Endothelial cell (in vitro differentiated cells): Measurements from ENCODE around the gene CAMSAP1. TPM values are rescaled to one million over a fixed set of nuclear protein-coding genes. Genes with fewer than 3 reads are reported as not detected.

Experiments
- DNase-seq: peaks from one replicate; pipeline ENCODE4 v3.0.0; 2021; ENCODE audit warnings: low spot score
- H3K27ac Mint-ChIP-seq: one replicate; pipeline ENCODE4 v1.8.0; 2021; ENCODE audit warnings: mixed read lengths, inconsistent platforms; ENCODE audit not compliant: unreplicated experiment
- H3K27me3 Mint-ChIP-seq: one replicate; pipeline ENCODE4 v1.8.0; 2021; ENCODE audit warnings: mild to moderate bottlenecking, moderate library complexity, mixed read lengths, inconsistent platforms; ENCODE audit not compliant: unreplicated experiment
- H3K36me3 Mint-ChIP-seq: one replicate; pipeline ENCODE4 v1.8.0; 2021; ENCODE audit warnings: mild to moderate bottlenecking, low read depth, mixed read lengths, inconsistent platforms; ENCODE audit not compliant: unreplicated experiment
- H3K4me1 Mint-ChIP-seq: one replicate; pipeline ENCODE4 v1.8.0; 2021; ENCODE audit warnings: mild to moderate bottlenecking, mixed read lengths, inconsistent platforms; ENCODE audit not compliant: unreplicated experiment
- H3K4me3 Mint-ChIP-seq: one replicate; pipeline ENCODE4 v1.8.0; 2021; ENCODE audit warnings: mild to moderate bottlenecking, mixed read lengths, inconsistent platforms; ENCODE audit not compliant: unreplicated experiment
- H3K9me3 Mint-ChIP-seq: one replicate; pipeline ENCODE4 v1.8.0; 2021; ENCODE audit warnings: mixed read lengths, inconsistent platforms; ENCODE audit not compliant: unreplicated experiment
- total RNA-seq: library from RNA; stranded (reverse); fragmentation: NEBNext Ultra II Directional; extraction: Animal tissue kit (Norgen Biotek cat#: 25700); gene quantifications from one replicate; pipeline ENCODE4 v1.2.1, GENCODE V29; 2021; ENCODE audit not compliant: unreplicated experiment
- TF ChIP-seq, protein P1 (sequence below): fragments of 200-600 bp; sonication (generic); IDR thresholded peaks from one replicate; pipeline ENCODE4 v1.5.0; 2021; ENCODE audit warnings: antibody characterized with exemption; ENCODE audit not compliant: unreplicated experiment

CAMSAP1 gene
- total RNA-seq, 1 donor from 2014 or later: 44.7 TPM

DNA sequence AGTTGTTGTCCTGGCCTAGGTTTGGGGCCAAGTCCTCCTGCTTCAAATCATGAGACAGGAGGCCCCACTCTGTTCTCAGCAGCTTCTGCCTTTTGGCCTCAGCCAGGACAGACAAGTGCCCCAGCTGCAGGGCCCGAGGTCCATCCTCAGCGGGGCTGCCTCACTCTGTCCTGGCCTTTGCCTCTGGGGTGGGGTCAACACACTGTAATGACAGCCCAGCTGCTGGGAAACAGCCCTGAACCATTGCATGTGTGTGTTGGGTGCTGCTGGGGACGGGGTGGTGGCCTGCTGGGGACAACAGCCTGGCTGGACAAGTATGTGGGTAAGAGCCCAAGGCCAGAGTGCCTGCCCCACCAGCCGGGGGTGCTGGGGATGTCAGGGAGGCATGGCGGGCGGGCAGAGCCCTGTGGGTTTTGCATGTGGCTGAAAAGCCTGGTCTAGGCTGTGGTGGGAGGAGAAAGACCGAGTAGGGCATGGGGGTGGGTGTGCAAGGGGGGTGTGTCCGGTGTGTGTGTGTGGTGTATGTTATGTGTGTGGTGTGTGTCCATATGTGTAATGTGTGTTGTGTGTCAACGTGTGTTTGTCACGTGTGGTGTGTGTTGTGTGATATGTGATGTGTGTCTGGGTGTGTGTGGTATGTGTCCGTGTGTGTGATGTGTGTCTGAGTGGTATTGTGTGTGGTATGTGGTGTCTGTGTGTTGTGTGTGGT, 133.7 kb downstream of the CAMSAP1 start:
- TF ChIP-seq, protein P1, sequence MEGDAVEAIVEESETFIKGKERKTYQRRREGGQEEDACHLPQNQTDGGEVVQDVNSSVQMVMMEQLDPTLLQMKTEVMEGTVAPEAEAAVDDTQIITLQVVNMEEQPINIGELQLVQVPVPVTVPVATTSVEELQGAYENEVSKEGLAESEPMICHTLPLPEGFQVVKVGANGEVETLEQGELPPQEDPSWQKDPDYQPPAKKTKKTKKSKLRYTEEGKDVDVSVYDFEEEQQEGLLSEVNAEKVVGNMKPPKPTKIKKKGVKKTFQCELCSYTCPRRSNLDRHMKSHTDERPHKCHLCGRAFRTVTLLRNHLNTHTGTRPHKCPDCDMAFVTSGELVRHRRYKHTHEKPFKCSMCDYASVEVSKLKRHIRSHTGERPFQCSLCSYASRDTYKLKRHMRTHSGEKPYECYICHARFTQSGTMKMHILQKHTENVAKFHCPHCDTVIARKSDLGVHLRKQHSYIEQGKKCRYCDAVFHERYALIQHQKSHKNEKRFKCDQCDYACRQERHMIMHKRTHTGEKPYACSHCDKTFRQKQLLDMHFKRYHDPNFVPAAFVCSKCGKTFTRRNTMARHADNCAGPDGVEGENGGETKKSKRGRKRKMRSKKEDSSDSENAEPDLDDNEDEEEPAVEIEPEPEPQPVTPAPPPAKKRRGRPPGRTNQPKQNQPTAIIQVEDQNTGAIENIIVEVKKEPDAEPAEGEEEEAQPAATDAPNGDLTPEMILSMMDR: no peak
- Mint-ChIP-seq H3K36me3 (no peaks in the 10 kb centered on the region), H3K27me3 (peaks cover 8% of the 10 kb centered on the region), H3K4me1 (no peaks in the 10 kb centered on the region), H3K27ac (no peak overlapping the region), H3K9me3 (no peaks in the 10 kb centered on the region), H3K4me3 (no peak overlapping the region)
- no peak for DNase-seq

DNA sequence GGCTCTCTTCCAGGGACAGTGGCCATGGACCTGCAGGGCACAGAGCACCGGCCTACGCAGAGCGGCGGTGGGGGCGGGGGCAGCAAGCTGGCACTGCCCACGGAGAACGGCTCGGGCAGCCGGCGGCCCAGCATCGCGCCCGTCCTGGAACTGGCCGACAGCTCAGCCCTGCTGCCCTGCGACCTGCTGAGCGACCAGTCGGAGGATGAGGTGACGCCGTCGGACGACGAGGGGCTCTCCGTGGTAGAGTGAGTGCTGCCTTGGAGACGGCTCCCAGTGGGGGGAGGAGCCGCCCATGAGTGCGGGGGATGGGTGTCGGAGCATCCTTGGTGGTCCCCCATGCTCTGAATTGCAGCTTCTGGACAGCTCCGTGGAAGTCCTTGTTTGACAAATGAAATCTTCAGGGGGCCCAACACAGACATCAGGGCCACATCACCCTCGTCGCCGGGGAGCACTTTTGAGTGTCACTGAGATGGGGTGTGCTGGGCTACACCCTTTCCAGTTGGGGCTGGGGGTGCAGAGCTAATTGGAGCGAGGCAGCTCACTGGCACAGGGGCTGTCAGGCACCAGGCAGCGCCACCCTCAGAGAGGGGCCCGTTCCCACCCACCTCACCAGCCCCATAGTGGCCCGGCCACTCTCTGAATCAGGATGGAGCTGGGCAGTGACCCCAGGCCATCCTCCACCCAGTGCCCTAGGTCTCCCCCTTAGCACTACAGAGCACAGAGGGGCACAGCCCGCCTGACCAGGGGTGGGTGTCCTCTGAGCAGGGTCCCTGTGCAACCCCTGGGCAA, 134.4 kb downstream of the CAMSAP1 start:
- DNase-seq: no peak
- H3K4me1 Mint-ChIP-seq: no peaks in the 10 kb centered on the region
- H3K9me3 Mint-ChIP-seq: no peaks in the 10 kb centered on the region
- H3K27ac Mint-ChIP-seq: no peak overlapping the region
- TF ChIP-seq, protein P1: no peak
- no peak overlapping the region for H3K4me3 Mint-ChIP-seq
- no peaks in the 10 kb centered on the region for H3K36me3 Mint-ChIP-seq
- peaks cover 8% of the 10 kb centered on the region for H3K27me3 Mint-ChIP-seq

- peaks cover 9% of the 10 kb centered on the region for H3K27me3 Mint-ChIP-seq
- TF ChIP-seq, protein P1: no peak
- H3K9me3 Mint-ChIP-seq: no peaks in the 10 kb centered on the region
- no peak overlapping the region for H3K27ac Mint-ChIP-seq
- no peaks in the 10 kb centered on the region for H3K36me3 Mint-ChIP-seq
- no peaks in the 10 kb centered on the region for H3K4me1 Mint-ChIP-seq
- H3K4me3 Mint-ChIP-seq: no peak overlapping the region
- no peak for DNase-seq
Measured at GRCh38 chr9:135772056-135772646, 135.2 kb downstream of the CAMSAP1 start.

- Mint-ChIP-seq H3K27ac (no peak overlapping the region), H3K4me3 (no peak overlapping the region), H3K36me3 (no peaks in the 10 kb centered on the region), H3K27me3 (peaks cover 9% of the 10 kb centered on the region), H3K4me1 (no peaks in the 10 kb centered on the region), H3K9me3 (peaks cover 2% of the 10 kb centered on the region)
- TF ChIP-seq, protein P1: no peak
- no peak for DNase-seq
Measured at GRCh38 chr9:135771401-135772051, 135.8 kb downstream of the CAMSAP1 start.
